HepG2 (cell line): ENCODE results near the gene DGKD. TPM values are rescaled to one million over a fixed set of nuclear protein-coding genes. Genes with fewer than 3 reads are reported as not detected.

Experiments
- ATAC-seq: fragments of 200-7000 bp; cut with Tn5 transposase; 3 replicates; pipeline ENCODE4 v1.9.1; 2020; ENCODE audit warnings: mild to moderate bottlenecking, moderate library complexity
- BruUV-seq: library from RNA; stranded (reverse); fragments of 400-500 nt; replicated peaks from 2 replicates; lab custom pipeline; 2021; lab: Mats Ljungman, UMichigan
- CTCF ChIA-PET: fragments of 300-600 bp; formaldehyde crosslinking; extraction: SDS; loops from one replicate; lab custom pipeline; 2021; ENCODE audit warnings: low total read pairs, inconsistent platforms, low intra/inter-chr PET ratio; lab: Yijun Ruan, JAX
- POLR2A ChIA-PET: fragments of 350-600 bp; sonication (Branson Sonifier 250); formaldehyde crosslinking; loops from one replicate; lab custom pipeline; 2020; ENCODE audit warnings: antibody characterized with exemption, inconsistent platforms; lab: Yijun Ruan, JAX
- DNase-seq: peaks from one replicate; pipeline ENCODE4 v3.0.0-alpha.2; 2015; ENCODE audit warnings: low spot score
- FAIRE-seq: peaks from 3 replicates; lab custom pipeline; 2011; peaks lifted over from hg19 to GRCh38; lab: Jason Lieb, UNC
- H2AFZ ChIP-seq: one replicate; pipeline ENCODE4 v1.6.1; 2011; ENCODE audit warnings: low read length, inconsistent platforms
- H3K27ac ChIP-seq: fragments of 300-600 bp; 3 replicates; pipeline ENCODE4 v1.8.0; 2011; ENCODE audit warnings: mixed run types, mild to moderate bottlenecking, mixed read lengths, low read length, inconsistent platforms; ENCODE audit not compliant: insufficient read depth; ENCODE audit errors: extremely low read length
- H3K27me3 ChIP-seq, 2 experiments: fragments of 200-600 bp in 1 of 2; 2 replicates in 1 of 2; 3 replicates in 1 of 2; pipeline versions ENCODE4 v1.6.0 to v1.8.0; 2011; ENCODE audit warnings: low read length in 2 of 2, mild to moderate bottlenecking in 2 of 2, moderate library complexity in 2 of 2, inconsistent platforms in 1 of 2; ENCODE audit not compliant: insufficient read depth in 2 of 2, control insufficient read depth in 1 of 2
- H3K36me3 ChIP-seq, 2 experiments: fragments of 200-600 bp in 1 of 2; replicated peaks in 1 of 2; 2 replicates in 1 of 2; 3 replicates in 1 of 2; pipeline versions ENCODE4 v1.5.1 to v1.8.0; 2011; ENCODE audit warnings: low read length in 2 of 2, inconsistent platforms in 1 of 2; ENCODE audit not compliant: insufficient read depth in 2 of 2, control insufficient read depth in 1 of 2
- H3K4me1 ChIP-seq: 2 replicates; pipeline ENCODE4 v1.5.1; 2012; ENCODE audit warnings: low read length, inconsistent platforms; ENCODE audit not compliant: insufficient read depth
- H3K4me2 ChIP-seq: 2 replicates; pipeline ENCODE4 v1.6.0; 2011; ENCODE audit warnings: low read depth, low read length, inconsistent platforms
- H3K4me3 ChIP-seq, 3 experiments: fragments of 200-600 bp in 1 of 3; sonication (generic), shearing (Covaris generic) in 1 of 3; replicated peaks in 1 of 3; 2 replicates each; pipeline ENCODE4 v1.5.1; 2011 to 2016; ENCODE audit warnings: low read length in 3 of 3, inconsistent platforms in 2 of 3, low read depth in 2 of 3, mild to moderate bottlenecking in 2 of 3, control low read depth in 1 of 3, mixed read lengths in 1 of 3; ENCODE audit not compliant: insufficient read depth in 1 of 3
- H3K79me2 ChIP-seq: one replicate; pipeline ENCODE4 v1.6.1; 2011; ENCODE audit warnings: low read length, inconsistent platforms; ENCODE audit not compliant: insufficient read depth
- H3K9ac ChIP-seq: 2 replicates; pipeline ENCODE4 v1.6.0; 2011; ENCODE audit warnings: mild to moderate bottlenecking, low read depth, low read length, inconsistent platforms; ENCODE audit not compliant: insufficient read depth
- H3K9me3 ChIP-seq: 2 replicates; pipeline ENCODE4 v1.5.1; 2012; ENCODE audit warnings: mild to moderate bottlenecking, low read length
- H4K20me1 ChIP-seq: 2 replicates; pipeline ENCODE4 v1.6.0; 2011; ENCODE audit warnings: inconsistent platforms, mild to moderate bottlenecking, low read length, moderate library complexity; ENCODE audit not compliant: insufficient read depth
- DNMT1 ChIP-seq: sonication (generic); formaldehyde crosslinking; IDR thresholded peaks from 2 replicates; pipeline ENCODE4 v1.5.1; 2020; ENCODE audit warnings: mild to moderate bottlenecking, missing genetic modification reagents
- ELF4 ChIP-seq: sonication (generic); formaldehyde crosslinking; IDR thresholded peaks from 2 replicates; pipeline ENCODE4 v1.5.0; 2020; ENCODE audit warnings: missing genetic modification reagents, mild to moderate bottlenecking, moderate library complexity, borderline replicate concordance
- MIER3 ChIP-seq: IDR thresholded peaks from 2 replicates; pipeline ENCODE4 v1.6.1; 2016; ENCODE audit warnings: missing compliant biosample characterization, borderline replicate concordance
- SIN3A ChIP-seq: IDR thresholded peaks from 2 replicates; pipeline ENCODE4 v1.6.1; 2011; ENCODE audit warnings: low read depth, mild to moderate bottlenecking, control low read depth, low read length, borderline replicate concordance
- ZNF747 ChIP-seq: sonication (generic); formaldehyde crosslinking; IDR thresholded peaks from 2 replicates; pipeline ENCODE4 v1.8.1; 2023; ENCODE audit warnings: missing genetic modification reagents, mild to moderate bottlenecking, borderline replicate concordance
- ZNF775 ChIP-seq: sonication (generic); formaldehyde crosslinking; IDR thresholded peaks from 2 replicates; pipeline ENCODE4 v1.4.0; 2020; ENCODE audit warnings: missing genetic modification reagents, mild to moderate bottlenecking, moderate library complexity, borderline replicate concordance
- ZNF878 ChIP-seq: sonication (generic); formaldehyde crosslinking; IDR thresholded peaks from 2 replicates; pipeline ENCODE4 v1.8.1; 2023; ENCODE audit warnings: mild to moderate bottlenecking, missing genetic modification reagents, moderate library complexity
- ZSCAN9 ChIP-seq: IDR thresholded peaks from 2 replicates; pipeline ENCODE4 v1.6.1; 2016; ENCODE audit warnings: borderline replicate concordance
- WGBS: methylation state at CpG from one replicate; pipeline ENCODE4 v1.1.6; 2017; ENCODE audit warnings: low lambda C conversion rate; 5-methylcytosine and 5-hydroxymethylcytosine counted together
- in situ Hi-C: cut with HindIII; loops from 2 replicates; pipeline ENCODE4 v1.10.0; 2017; ENCODE audit warnings: low pct_unique_long_range_greater_than_20kb; ENCODE audit not compliant: extremely low pct_ligation_motif_present
- intact Hi-C: fragments of 100-400 bp; cut with micrococcal nuclease; formaldehyde crosslinking; loops from one replicate; pipeline ENCODE4 v1.10.0; 2022; ENCODE audit not compliant: unreplicated experiment
- polyA plus RNA-seq, 8 experiments: library from polyadenylated mRNA; depleted of rRNA in 3 of 8; stranded (reverse) in 7 of 8; unstranded in 1 of 8; fragments of >200 nt; fragmentation: Illumina TruSeq in 4 of 8; extraction: Trizol in 4 of 8; gene quantifications; 2 replicates each; pipeline versions ENCODE4 v1.2.1 to v1.2.3, GENCODE V29; 2011 to 2016; ENCODE audit warnings: low read depth in 4 of 8, missing spikeins in 1 of 8, mixed read lengths in 1 of 8; ENCODE audit not compliant: insufficient read depth in 1 of 8
- total RNA-seq, 5 experiments: library from RNA; depleted of rRNA; stranded (reverse); fragments of >200 nt; fragmentation: Illumina TruSeq; extraction: Trizol; gene quantifications; 2 replicates each; pipeline ENCODE4 v1.2.3, GENCODE V29; 2016; ENCODE audit warnings: low read depth in 1 of 5
- TF ChIP-seq, protein P1 (sequence below): sonication (generic); formaldehyde crosslinking; IDR thresholded peaks from 2 replicates; pipeline ENCODE4 v1.4.0; 2020; ENCODE audit warnings: missing genetic modification reagents, mild to moderate bottlenecking, borderline replicate concordance
- TF ChIP-seq, protein P2 (sequence below): IDR thresholded peaks from 2 replicates; pipeline ENCODE4 v1.6.1; 2016
- TF ChIP-seq, protein P3 (sequence below): sonication (generic); formaldehyde crosslinking; IDR thresholded peaks from 2 replicates; pipeline ENCODE4 v1.4.0; 2020; ENCODE audit warnings: mild to moderate bottlenecking, missing genetic modification reagents
- TF ChIP-seq, protein P4 (sequence below): sonication (generic); formaldehyde crosslinking; IDR thresholded peaks from 2 replicates; pipeline ENCODE4 v1.5.1; 2020; ENCODE audit warnings: missing genetic modification reagents, mild to moderate bottlenecking, borderline replicate concordance
- TF ChIP-seq, protein P5 (sequence below): sonication (generic); formaldehyde crosslinking; IDR thresholded peaks from 2 replicates; pipeline ENCODE4 v1.4.0; 2020; ENCODE audit warnings: mild to moderate bottlenecking, low read depth, missing genetic modification reagents

The DGKD gene
- total and polyA plus RNA-seq, 2 of the 13 experiments (the other 11 are each of a cell fraction or from before 2014, with no cell fraction given) = 24.5 to 33.2 TPM

DNA sequence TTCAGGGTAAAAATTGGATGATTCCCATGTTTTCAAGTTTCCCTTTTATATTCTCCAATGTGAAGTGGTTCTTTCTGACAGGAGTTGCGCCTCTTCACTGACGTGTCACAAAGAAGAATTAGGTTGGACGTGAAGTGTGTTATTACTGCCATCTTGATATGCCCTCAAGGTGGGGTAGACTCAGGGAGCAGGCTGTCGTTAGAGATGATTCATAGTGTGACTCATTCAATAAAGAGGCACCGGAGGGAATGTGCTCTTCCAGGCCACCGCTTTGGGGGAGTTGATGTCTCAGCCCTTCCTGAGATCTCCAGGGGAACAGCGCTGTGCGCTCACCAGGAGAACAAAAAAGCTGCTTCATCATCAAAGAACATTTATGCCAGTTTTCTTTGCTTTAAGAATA, 3.6 kb upstream of the DGKD start (continued):
- TF ChIP-seq, protein P1, sequence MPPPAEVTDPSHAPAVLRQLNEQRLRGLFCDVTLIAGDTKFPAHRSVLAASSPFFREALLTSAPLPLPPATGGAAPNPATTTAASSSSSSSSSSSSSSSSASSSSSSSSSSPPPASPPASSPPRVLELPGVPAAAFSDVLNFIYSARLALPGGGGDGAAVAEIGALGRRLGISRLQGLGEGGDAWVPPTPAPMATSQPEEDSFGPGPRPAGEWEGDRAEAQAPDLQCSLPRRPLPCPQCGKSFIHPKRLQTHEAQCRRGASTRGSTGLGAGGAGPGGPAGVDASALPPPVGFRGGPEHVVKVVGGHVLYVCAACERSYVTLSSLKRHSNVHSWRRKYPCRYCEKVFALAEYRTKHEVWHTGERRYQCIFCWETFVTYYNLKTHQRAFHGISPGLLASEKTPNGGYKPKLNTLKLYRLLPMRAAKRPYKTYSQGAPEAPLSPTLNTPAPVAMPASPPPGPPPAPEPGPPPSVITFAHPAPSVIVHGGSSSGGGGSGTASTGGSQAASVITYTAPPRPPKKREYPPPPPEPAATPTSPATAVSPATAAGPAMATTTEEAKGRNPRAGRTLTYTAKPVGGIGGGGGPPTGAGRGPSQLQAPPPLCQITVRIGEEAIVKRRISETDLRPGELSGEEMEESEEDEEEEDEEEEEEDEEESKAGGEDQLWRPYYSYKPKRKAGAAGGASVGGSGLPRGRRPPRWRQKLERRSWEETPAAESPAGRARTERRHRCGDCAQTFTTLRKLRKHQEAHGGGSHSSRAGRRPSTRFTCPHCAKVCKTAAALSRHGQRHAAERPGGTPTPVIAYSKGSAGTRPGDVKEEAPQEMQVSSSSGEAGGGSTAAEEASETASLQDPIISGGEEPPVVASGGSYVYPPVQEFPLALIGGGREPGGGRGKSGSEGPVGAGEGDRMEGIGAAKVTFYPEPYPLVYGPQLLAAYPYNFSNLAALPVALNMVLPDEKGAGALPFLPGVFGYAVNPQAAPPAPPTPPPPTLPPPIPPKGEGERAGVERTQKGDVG = no peak

DNA sequence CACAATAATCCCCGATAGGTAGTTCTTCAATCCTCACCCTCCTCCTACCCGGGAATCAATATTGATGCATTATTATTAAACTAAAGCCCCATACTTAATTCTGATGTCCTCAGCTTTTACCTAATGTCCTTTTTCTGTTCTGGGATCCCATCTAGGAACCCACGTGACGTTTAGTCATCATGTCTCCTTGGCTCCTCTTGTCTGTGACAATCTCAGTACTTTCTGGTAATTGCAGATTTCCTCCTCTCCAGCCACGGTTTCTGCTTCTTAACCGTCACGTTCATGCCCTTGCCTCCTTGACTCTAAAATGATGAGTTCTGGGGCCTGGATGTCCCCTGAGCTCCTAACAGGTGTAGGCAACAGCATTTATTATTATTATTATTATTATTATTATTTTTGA, 2.9 kb upstream of the DGKD start:
- no peak overlapping the region for H2AFZ ChIP-seq
- in situ Hi-C loops (no loop called here), intact Hi-C loops (loop anchor here (10.0 kb wide), 2 partner anchors 93 to 97 kb away; partner anchors contain the start of gene ATG16L1)
- no peaks in the 10 kb centered on the region; a peak in 1 of 5 replicates for H3K36me3 ChIP-seq
- peaks cover 79% of the 10 kb centered on the region for H3K4me1 ChIP-seq
- no peak overlapping the region for H3K27ac ChIP-seq
- no TSS peak for BruUV-seq
- POLR2A ChIA-PET = no interaction called here
- no peak for FAIRE-seq
- H3K27me3 ChIP-seq = no peaks in the 10 kb centered on the region; a peak in 1 of 5 replicates
- CTCF ChIA-PET = no interaction called here
- TF ChIP-seq, protein P2, sequence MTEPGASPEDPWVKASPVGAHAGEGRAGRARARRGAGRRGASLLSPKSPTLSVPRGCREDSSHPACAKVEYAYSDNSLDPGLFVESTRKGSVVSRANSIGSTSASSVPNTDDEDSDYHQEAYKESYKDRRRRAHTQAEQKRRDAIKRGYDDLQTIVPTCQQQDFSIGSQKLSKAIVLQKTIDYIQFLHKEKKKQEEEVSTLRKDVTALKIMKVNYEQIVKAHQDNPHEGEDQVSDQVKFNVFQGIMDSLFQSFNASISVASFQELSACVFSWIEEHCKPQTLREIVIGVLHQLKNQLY (CRISPR knock-in tag) = no peak
- TF ChIP-seq ZNF775 (CRISPR knock-in tag) (no peak), SIN3A (no peak), ZNF878 (CRISPR knock-in tag) (no peak), ZSCAN9 (CRISPR knock-in tag) (no peak), ELF4 (CRISPR knock-in tag) (no peak), DNMT1 (CRISPR knock-in tag) (no peak), ZNF747 (CRISPR knock-in tag) (no peak), MIER3 (CRISPR knock-in tag) (no peak)
- TF ChIP-seq, protein P3, sequence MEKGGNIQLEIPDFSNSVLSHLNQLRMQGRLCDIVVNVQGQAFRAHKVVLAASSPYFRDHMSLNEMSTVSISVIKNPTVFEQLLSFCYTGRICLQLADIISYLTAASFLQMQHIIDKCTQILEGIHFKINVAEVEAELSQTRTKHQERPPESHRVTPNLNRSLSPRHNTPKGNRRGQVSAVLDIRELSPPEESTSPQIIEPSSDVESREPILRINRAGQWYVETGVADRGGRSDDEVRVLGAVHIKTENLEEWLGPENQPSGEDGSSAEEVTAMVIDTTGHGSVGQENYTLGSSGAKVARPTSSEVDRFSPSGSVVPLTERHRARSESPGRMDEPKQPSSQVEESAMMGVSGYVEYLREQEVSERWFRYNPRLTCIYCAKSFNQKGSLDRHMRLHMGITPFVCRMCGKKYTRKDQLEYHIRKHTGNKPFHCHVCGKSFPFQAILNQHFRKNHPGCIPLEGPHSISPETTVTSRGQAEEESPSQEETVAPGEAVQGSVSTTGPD (CRISPR knock-in tag) = no peak
- TF ChIP-seq, protein P4, sequence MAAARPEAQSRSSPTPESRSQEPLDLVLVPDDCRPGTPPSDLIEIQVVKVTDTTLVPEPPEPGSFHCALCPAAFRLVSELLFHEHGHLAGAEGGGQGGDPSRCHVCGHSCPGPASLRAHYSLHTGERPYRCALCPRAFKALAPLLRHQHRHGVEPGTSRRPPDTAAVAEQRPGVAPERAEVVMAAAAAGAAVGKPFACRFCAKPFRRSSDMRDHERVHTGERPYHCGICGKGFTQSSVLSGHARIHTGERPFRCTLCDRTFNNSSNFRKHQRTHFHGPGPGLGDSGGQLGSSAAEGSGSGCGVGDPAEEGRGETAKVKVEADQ (CRISPR knock-in tag) = no peak
- TF ChIP-seq, protein P5, sequence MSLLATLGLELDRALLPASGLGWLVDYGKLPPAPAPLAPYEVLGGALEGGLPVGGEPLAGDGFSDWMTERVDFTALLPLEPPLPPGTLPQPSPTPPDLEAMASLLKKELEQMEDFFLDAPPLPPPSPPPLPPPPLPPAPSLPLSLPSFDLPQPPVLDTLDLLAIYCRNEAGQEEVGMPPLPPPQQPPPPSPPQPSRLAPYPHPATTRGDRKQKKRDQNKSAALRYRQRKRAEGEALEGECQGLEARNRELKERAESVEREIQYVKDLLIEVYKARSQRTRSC (CRISPR knock-in tag) = no peak
- no peak overlapping the region for H3K9ac ChIP-seq
- WGBS = 94% methylated on average over 7 of the region's 7 CpGs
- no peak for DNase-seq
- H3K4me2 ChIP-seq = no peak overlapping the region
- no peak overlapping the region for H3K4me3 ChIP-seq
- peaks cover 17% of the 10 kb centered on the region for H3K79me2 ChIP-seq
- H3K9me3 ChIP-seq = no peaks in the 10 kb centered on the region
- 0 out of 2 replicates have a peak, but pooled peaks cover 10% of the 10 kb centered on the region for H4K20me1 ChIP-seq
- ATAC-seq = no peak
